Measurements from ENCODE around the gene ARL6IP4.

The ARL6IP4 gene

GRCh38 chr12:122977655-122978392, 2.7 kb upstream of the ARL6IP4 start:
- no peak overlapping the region for H3K4me3 ChIP-seq (ENCODE audit: low read depth, low read length)

GRCh38 chr12:122978507-122978955, 1.9 kb upstream of the ARL6IP4 start:
- no peak overlapping the region for H3K4me3 ChIP-seq (ENCODE audit: low read depth, low read length)

- peak overlapping the region; percentile 85 for H3K4me3 ChIP-seq (ENCODE audit: low read depth, low read length)
Measured at GRCh38 chr12:122979001-122979907, 1.2 kb upstream of the ARL6IP4 start.

- H3K4me3 ChIP-seq (ENCODE audit: low read depth, low read length) = peak overlapping the region; percentile 85
Measured at GRCh38 chr12:122979908-122980182, 636 bp upstream of the ARL6IP4 start.

- peak overlapping the region; percentile 85 for H3K4me3 ChIP-seq (ENCODE audit: low read depth, low read length)
Measured at GRCh38 chr12:122981036-122981471, 573 bp downstream of the ARL6IP4 start.

- H3K4me3 ChIP-seq (ENCODE audit: low read depth, low read length) = peak overlapping the region; percentile 85
Measured at GRCh38 chr12:122981587-122982476, 1.4 kb downstream of the ARL6IP4 start.

GRCh38 chr12:122982477-122982815, 2.0 kb downstream of the ARL6IP4 start:
- H3K4me3 ChIP-seq (ENCODE audit: low read depth, low read length) = no peak overlapping the region

- no peak overlapping the region for H3K4me3 ChIP-seq (ENCODE audit: low read depth, low read length)
Measured at GRCh38 chr12:122982963-122983788, 2.7 kb downstream of the ARL6IP4 start.

GRCh38 chr12:122983789-122984515, 3.5 kb downstream of the ARL6IP4 start:
- H3K4me3 ChIP-seq (ENCODE audit: low read depth, low read length) = no peak overlapping the region

- H3K4me3 ChIP-seq (ENCODE audit: low read depth, low read length) = no peak overlapping the region
Measured at GRCh38 chr12:122984612-122985337, 4.3 kb downstream of the ARL6IP4 start.

- H3K4me3 ChIP-seq (ENCODE audit: low read depth, low read length) = no peak overlapping the region
Measured at GRCh38 chr12:122985338-122986257, 5.1 kb downstream of the ARL6IP4 start.

- no peak overlapping the region for H3K4me3 ChIP-seq (ENCODE audit: low read depth, low read length)
Measured at GRCh38 chr12:122986258-122986871, 5.9 kb downstream of the ARL6IP4 start.

- no peak overlapping the region for H3K4me3 ChIP-seq (ENCODE audit: low read depth, low read length)
Measured at GRCh38 chr12:122987086-122987951, 6.8 kb downstream of the ARL6IP4 start.

GRCh38 chr12:122988036-122988435, 7.6 kb downstream of the ARL6IP4 start:
- H3K4me3 ChIP-seq (ENCODE audit: low read depth, low read length) = no peak overlapping the region

- no peak overlapping the region for H3K4me3 ChIP-seq (ENCODE audit: low read depth, low read length)
Measured at GRCh38 chr12:122988612-122989212, 8.2 kb downstream of the ARL6IP4 start.

GRCh38 chr12:122989225-122989839, 8.9 kb downstream of the ARL6IP4 start:
- no peak overlapping the region for H3K4me3 ChIP-seq (ENCODE audit: low read depth, low read length)
